ENCODE measurements around the gene MIEF1.

- TF ChIP-seq CTCF (IDR thresholded peaks at IDR 0.05), result no peak
- no peak for TF ChIP-seq POLR2A (IDR thresholded peaks at IDR 0.05; ENCODE audit: low read depth)
- TF ChIP-seq POLR2AphosphoS5 (IDR thresholded peaks at IDR 0.05), result no peak
Measured at GRCh38 chr22:39524753-39525657, 22.9 kb downstream of the MIEF1 start.

Data from esophagus muscularis mucosa (tissue), 3 donors.